GM19397 (cell line): ENCODE measurements around the gene GSTM4.
"Not testable (repeated sequence)": the region's sequence is repeated elsewhere in the genome, so short reads cannot be mapped to it uniquely, and the experiment has no call there.

Experiments
- ATAC-seq: cut with Tn5 transposase; IDR thresholded peaks from one replicate; pipeline ENCODE4 v1.9.1; 2021; ENCODE audit warnings: mild to moderate bottlenecking, moderate library complexity; ENCODE audit not compliant: unreplicated experiment

Gene GSTM4

GRCh38 chr1:109637446-109637845, 18.5 kb upstream of the GSTM4 start:
- ATAC-seq, result no peak

GRCh38 chr1:109639063-109639840, 16.6 kb upstream of the GSTM4 start:
- no peak for ATAC-seq

GRCh38 chr1:109639841-109640184, 16.1 kb upstream of the GSTM4 start:
- no peak for ATAC-seq

- peak; percentile 52 for ATAC-seq
These were observed 15.5 kb upstream of the GSTM4 start for GRCh38 chr1:109640285-109640865.

GRCh38 chr1:109641078-109641740, 14.7 kb upstream of the GSTM4 start:
- ATAC-seq, result no peak

DNA sequence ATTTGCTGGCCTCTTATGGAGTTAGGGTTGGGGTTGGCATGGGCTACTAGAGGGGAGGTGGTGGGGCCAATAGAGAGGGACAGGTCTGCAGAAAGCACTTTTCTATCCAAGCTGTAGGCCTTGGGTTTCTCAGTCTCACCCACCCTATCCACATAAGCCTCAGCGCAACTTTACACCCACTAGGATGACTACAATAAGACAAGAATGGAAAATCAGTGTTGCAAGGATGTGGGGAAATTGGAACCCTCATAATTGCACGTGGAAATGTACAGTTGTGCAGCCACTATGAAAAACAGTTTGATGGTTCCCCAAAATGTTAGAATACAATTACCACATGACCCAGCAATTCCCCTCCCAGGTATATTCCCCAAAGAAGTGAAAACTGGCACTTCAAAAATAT, 14.0 kb upstream of the GSTM4 start:
- ATAC-seq, result no peak

DNA sequence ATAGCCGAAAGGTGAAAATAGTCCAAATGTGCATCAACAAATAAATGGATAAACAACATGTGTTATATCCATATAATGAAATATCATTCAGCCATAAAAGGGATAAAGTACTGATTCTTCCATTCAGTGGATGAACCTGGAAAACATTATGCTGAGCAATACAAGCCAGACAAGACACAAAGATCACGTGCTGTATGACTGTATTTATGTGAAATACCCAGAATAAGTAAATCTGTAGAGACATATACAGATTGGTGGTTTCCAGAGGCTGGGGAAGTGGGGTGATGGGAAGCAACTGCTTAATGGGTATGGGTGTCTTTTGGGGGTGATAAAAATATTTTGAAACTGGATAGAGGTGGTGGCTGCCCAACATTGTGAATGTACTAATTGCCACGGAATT, 13.3 kb upstream of the GSTM4 start:
- no peak for ATAC-seq

DNA sequence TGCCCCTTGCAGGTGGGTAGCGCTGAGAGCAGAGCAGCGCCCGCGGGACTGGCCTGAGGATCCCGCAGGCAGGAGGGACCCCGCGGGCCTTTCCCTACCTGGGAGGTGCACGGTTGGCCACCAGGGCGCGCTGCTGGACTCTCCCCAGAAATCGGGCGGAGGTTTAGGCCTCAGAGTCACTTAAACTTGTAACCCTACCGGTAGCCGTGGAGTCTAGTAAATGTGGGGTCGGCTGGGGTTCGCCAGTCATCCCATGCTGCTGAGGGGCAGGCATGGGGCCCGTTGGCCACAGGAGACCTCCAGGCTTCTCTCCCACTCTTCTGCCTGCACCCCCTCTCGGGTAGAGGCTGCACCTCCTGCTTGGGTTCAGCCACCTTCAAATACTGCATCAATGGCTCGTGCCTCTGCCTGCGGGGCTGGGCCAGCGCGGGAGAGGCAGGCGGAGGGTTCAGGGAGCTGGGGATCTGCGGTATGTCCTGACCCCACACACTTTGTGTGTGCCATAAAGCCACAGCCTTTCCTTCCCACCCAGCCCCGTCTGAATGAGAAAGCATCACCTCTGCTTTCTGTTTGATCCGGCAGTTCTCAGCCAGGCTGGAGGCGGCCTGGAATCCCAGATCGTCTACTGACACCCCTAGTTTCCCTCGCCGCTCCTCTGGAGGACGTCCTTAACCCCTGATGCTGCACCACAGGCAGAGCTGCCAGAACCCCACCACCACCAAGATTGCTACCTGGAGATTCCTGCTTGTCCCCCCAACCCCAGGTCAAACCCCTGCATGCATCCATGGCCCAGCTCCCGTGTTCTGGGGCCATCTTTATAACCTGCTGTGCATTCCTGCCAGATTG, 12.3 kb upstream of the GSTM4 start:
- ATAC-seq, result peak; percentile 68

DNA sequence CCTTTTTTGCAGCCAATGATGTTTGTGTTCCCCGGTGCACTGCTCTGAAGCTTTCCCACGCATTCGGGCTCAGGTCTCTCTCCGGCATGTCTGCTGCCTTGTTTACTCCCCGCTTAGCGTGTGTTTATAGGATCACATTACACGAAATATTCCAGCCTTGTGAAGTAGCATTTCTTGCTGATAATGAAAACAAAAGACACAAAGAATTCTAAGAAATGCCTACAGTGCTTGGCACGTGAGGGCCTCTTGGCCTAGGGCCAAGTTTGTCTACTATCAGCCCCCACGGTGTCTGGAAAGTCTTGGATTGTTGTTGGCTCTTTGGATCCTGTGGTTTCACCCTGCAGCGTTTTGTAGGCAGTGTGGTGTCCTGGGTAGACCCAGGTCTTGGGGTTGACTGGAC, 11.2 kb upstream of the GSTM4 start:
- ATAC-seq, result no peak

GRCh38 chr1:109649491-109649914, 6.4 kb upstream of the GSTM4 start:
- no peak for ATAC-seq

DNA sequence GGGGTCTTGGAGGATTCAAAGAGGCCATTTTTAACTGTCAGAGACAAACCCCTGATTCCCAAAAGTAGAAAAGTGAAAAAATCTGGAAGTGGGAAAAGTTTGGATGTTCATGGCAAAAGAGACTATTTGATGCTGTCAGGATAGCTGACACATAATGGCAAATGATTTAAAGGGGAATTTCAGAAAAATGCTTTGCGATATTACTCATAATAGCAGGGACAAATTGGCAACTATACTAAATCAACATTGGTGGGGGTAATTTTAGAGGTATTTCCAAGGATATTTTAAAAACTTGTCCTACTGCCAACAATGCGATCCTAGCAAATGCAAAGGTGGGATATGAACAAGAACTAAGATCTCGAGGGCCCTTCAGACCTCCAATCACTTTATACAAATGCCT, 5.3 kb upstream of the GSTM4 start:
- no peak for ATAC-seq

DNA sequence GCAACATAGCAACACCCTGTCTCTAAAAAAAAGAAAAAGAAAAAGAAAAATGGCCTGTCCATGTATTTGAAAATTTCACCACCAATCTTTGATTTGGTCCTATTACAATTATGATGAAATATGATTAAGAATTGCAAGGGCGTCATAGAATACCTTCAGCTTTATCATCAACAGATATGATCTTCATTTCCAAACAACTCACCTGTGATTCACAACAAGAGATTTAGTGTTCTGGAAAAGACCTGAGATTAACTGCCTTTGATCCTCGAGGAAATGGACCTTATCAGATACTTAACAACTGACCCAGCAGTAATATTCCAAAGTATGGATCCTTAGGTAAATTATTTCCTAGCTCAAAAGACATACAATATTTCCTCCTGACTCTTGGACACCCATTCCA, 3.5 kb upstream of the GSTM4 start:
- ATAC-seq, result no peak

DNA sequence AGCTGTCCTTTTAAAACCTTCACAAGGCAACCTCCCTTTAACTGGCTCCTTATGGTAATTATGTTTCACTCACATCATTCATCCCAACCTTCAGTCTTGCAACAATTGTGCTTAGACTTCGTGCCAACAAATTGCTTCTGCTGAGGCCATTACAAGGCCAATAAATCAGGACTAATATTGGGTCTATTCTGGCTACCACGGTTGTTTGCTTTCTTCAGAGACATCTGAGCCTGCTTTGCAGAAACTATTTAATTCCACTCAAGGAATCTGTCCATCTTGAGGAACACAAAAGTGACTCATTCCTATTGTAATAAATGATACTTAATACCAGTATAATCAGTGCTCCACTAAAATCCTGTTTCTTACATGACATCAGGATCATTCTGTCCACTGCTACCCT, 2.6 kb upstream of the GSTM4 start:
- no peak for ATAC-seq

GRCh38 chr1:109654519-109654918, 1.4 kb upstream of the GSTM4 start:
- ATAC-seq, result no peak

DNA sequence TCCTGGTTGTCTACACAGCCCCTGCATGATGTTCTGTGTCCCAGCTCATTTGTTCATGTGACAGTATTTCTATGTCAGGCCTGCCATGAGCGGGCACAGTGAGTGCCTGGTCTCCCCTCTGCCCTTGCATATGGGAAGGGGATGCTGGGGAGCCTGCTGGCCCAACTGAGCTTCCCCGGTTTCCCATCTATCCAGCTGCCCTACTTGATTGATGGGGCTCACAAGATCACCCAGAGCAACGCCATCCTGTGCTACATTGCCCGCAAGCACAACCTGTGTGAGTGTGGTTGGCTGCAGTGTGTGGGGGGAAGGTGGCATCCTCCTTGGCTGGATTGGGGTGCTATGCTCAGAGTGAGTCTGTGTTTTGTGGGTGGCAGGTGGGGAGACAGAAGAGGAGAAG, 1.5 kb downstream of the GSTM4 start:
- no peak for ATAC-seq

- no peak for ATAC-seq
These were observed 2.1 kb downstream of the GSTM4 start for GRCh38 chr1:109657970-109658369.

GRCh38 chr1:109658533-109659042, 2.7 kb downstream of the GSTM4 start:
- no peak for ATAC-seq

GRCh38 chr1:109659145-109659544, 3.2 kb downstream of the GSTM4 start:
- ATAC-seq, result no peak

GRCh38 chr1:109659997-109660690, 4.2 kb downstream of the GSTM4 start:
- ATAC-seq, result no peak

DNA sequence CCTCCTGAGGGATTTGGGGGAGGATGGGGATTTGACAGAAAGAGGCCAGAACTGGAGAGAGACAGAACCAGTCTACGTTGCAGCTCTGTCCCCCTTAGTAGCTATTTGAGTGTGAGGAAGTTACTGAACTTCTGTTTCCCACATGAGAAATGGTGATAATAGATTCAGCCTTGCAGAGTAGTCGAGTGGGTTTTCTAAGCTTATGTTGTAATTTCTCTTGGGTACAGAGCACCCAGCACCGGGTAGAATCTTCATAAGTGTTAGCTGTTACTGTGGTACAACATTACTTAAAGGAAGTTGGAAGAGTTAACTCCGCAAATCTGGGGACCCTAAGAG, 4.8 kb downstream of the GSTM4 start:
- ATAC-seq, result not testable (repeated sequence)

DNA sequence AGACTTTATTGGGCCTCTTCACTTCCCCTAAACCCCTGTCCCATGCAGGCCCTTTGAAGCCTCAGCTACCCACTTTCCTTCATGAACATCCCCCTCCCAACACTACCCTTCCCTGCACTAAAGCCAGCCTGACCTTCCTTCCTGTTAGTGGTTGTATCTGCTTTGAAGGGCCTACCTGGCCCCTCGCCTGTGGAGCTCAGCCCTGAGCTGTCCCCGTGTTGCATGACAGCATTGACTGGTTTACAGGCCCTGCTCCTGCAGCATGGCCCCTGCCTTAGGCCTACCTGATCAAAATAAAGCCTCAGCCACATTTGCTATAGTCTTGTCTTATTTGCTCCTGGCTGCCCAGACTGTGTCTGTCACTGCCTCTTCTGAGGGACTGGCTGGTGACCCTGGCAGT, 5.5 kb downstream of the GSTM4 start:
- ATAC-seq, result no peak
